ENCODE data around the gene BPGM.

The BPGM gene

DNA sequence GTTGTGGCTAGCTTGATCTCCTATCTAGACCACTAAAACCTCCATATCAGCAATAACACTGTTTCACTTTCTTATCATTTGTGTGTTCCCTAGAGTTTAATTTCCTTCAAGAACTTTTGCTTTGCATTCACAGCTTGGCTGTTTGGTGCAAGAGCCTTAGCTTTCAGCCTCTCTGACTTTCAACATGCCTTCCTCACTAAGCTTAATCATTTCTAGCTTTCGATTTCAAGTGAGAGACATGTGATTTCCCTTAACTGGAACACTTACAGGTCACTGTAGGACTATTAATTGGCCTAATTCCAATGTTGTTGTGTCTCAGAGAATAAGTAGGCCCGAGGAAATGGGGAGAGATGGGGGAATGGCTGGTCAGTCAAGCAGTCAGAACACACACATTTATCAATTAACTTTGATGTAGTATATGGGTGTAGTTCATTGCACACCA is 10.6 kb upstream of the BPGM start:
- Histone ChIP-seq H3K4me3 (ENCODE audit: low read depth, low read length) (no peak overlapping the region), H3K36me3 (no peaks in the 10 kb centered on the region), H3K27me3 (ENCODE audit: insufficient read depth, low read depth, severe bottlenecking) (no peaks in the 10 kb centered on the region), H3K9me3 (ENCODE audit: severe bottlenecking) (no peaks in the 10 kb centered on the region), H3K27ac (no peak overlapping the region)
- DNase-seq, result no peak
- TF ChIP-seq, protein P1, sequence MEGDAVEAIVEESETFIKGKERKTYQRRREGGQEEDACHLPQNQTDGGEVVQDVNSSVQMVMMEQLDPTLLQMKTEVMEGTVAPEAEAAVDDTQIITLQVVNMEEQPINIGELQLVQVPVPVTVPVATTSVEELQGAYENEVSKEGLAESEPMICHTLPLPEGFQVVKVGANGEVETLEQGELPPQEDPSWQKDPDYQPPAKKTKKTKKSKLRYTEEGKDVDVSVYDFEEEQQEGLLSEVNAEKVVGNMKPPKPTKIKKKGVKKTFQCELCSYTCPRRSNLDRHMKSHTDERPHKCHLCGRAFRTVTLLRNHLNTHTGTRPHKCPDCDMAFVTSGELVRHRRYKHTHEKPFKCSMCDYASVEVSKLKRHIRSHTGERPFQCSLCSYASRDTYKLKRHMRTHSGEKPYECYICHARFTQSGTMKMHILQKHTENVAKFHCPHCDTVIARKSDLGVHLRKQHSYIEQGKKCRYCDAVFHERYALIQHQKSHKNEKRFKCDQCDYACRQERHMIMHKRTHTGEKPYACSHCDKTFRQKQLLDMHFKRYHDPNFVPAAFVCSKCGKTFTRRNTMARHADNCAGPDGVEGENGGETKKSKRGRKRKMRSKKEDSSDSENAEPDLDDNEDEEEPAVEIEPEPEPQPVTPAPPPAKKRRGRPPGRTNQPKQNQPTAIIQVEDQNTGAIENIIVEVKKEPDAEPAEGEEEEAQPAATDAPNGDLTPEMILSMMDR (IDR thresholded peaks at IDR 0.05; ENCODE audit: low read depth, low read length), result no peak

DNA sequence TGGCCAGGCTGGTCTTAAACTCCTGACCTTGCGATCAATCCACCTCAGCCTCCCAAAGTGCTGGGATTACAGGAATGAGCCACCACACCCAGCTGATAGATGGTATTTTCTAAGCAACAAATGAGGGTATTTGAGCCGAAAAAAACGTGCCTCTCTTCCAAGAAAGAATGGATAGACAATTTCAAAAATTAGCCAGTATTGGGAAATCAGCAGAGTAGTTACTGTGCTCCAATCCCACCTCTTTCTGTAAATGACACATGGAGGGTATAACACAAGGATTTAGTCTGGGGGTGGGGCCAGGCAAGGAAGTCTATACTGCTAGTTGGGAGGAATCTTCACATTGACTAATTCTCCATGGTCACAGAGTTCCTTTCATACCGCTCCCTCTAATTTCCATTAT is 9.2 kb upstream of the BPGM start:
- Histone ChIP-seq H3K27me3 (ENCODE audit: insufficient read depth, low read depth, severe bottlenecking) (no peaks in the 10 kb centered on the region), H3K27ac (no peak overlapping the region), H3K36me3 (no peaks in the 10 kb centered on the region), H3K9me3 (ENCODE audit: severe bottlenecking) (no peaks in the 10 kb centered on the region), H3K4me3 (ENCODE audit: low read depth, low read length) (no peak overlapping the region)
- no peak for DNase-seq
- TF ChIP-seq, protein P1 (IDR thresholded peaks at IDR 0.05; ENCODE audit: low read depth, low read length), result no peak

DNA sequence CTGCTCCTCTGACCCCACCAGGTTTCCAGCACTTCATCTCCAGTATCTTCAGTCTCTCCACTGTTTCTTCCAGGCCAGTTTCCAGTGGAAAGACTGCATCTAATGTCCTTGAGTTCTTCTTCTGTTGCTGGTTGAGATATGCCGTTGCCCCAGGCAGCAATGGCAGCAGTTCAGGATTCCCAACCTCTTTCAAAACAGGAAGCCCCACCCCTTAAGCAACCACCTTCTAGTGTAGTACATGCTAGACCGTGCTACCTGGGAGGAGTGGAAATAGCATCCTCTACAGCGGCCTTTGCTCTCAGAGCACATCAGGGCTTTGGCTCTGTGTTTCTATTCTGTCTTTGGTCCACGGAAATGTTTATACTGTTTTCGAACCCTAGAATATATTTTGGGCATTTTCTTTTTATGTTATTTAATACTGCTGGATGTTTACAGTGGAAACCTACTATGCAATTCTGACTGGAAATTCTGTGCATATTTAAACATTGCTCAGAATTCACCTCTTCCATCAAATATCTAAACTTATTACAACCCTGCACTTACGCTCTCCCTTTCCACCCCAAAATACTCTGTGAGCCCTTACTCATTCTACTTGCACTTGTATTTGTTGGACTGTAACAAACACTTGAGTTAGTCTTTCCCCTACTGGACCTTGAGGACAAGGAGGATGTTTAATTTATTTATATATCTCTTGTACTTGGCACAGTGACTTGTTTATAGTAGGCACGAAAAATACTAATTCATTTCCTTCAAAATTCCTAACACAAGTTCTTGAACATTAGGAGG is 8.5 kb upstream of the BPGM start:
- Histone ChIP-seq H3K36me3 (no peaks in the 10 kb centered on the region), H3K9me3 (ENCODE audit: severe bottlenecking) (no peaks in the 10 kb centered on the region), H3K4me3 (ENCODE audit: low read depth, low read length) (no peak overlapping the region), H3K27me3 (ENCODE audit: insufficient read depth, low read depth, severe bottlenecking) (no peaks in the 10 kb centered on the region), H3K27ac (no peak overlapping the region)
- no peak for DNase-seq
- TF ChIP-seq, protein P1 (IDR thresholded peaks at IDR 0.05; ENCODE audit: low read depth, low read length), result no peak

DNA sequence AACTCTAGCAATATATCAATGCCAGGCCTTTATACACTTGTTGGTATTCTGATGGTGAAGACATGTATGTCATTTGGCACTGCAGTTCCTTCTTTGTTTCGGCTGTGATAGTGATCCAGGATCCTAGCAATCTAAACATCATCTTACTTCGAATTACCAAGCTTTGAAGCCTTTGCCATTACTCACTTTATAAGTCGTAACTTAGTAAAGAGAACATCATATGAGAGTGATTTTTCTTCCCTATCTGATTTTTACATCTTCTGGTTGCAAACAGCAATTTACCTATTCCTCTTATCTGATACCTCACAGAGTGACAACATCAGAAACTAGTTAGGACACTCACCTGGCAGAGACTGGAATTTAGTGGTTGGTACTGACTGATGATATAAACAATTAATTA is 7.6 kb upstream of the BPGM start:
- no peak overlapping the region for H3K27ac ChIP-seq

DNA sequence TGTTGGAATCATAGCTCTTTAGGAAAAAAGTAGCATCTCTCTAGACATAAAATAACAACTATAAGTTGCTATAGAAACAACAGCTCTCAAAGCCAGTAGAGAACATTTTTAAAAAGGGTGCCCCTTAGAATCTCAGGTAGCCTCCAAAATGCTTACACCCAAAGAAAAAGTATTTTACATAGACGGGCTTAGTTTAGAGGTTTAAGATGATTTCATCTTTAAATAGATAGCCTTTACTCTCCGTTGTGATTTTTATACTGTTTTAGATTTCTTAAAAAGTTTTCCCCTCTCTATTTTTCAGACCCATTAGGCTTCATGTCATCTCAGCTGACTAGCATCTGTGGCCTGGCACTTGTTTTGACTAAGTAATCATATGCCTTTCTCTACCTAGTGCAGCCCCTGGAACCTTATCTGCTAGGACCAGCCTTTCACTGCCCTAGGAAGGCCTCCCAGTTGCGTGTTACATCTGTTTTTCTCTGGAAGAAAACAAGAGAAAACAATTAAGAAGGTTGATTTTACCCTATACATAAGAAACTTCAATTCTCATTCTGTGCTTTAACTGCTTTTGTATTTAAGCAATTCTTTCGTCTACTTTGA is 6.9 kb upstream of the BPGM start:
- no peak for DNase-seq
- no peaks in the 10 kb centered on the region for H3K9me3 ChIP-seq (ENCODE audit: severe bottlenecking)
- no peaks in the 10 kb centered on the region for H3K36me3 ChIP-seq
- H3K27ac ChIP-seq, result no peak overlapping the region
- H3K4me3 ChIP-seq (ENCODE audit: low read depth, low read length), result no peak overlapping the region
- H3K27me3 ChIP-seq (ENCODE audit: insufficient read depth, low read depth, severe bottlenecking), result no peaks in the 10 kb centered on the region
- TF ChIP-seq, protein P1 (IDR thresholded peaks at IDR 0.05; ENCODE audit: low read depth, low read length), result no peak

More for the DNA sequence above, 7.6 kb upstream of the BPGM start:
- Histone ChIP-seq H3K27me3 (ENCODE audit: insufficient read depth, low read depth, severe bottlenecking) (no peaks in the 10 kb centered on the region), H3K4me3 (ENCODE audit: low read depth, low read length) (no peak overlapping the region), H3K9me3 (ENCODE audit: severe bottlenecking) (no peaks in the 10 kb centered on the region), H3K36me3 (no peaks in the 10 kb centered on the region)
- TF ChIP-seq, protein P1 (IDR thresholded peaks at IDR 0.05; ENCODE audit: low read depth, low read length), result no peak
- no peak for DNase-seq
